ENCODE data around the gene SH3TC2. TPM values are rescaled to one million over a fixed set of nuclear protein-coding genes. Genes with fewer than 3 reads are reported as not detected.

Gene SH3TC2
- total and polyA plus RNA-seq, 3 donors from 2014 or later, result 32.4 to 136 (median 130) TPM

- 80% methylated on average over 4 of the region's 4 CpGs for WGBS, 2 donors
- intact Hi-C loops (cut with DNase I; ENCODE audit: low total_unique reads), result no loop called here
- TF ChIP-seq CTCF (IDR thresholded peaks at IDR 0.05) (no peak), POLR2A (IDR thresholded peaks at IDR 0.05) (no peak)
- Histone ChIP-seq H3K9me3 (no peaks in the 10 kb centered on the region), H3K27ac (no peak overlapping the region), H3K27me3 (no peaks in the 10 kb centered on the region), H3K4me3 (no peak overlapping the region), H3K36me3 (ENCODE audit: low read depth, missing control alignments) (no peaks in the 10 kb centered on the region), H3K4me1 (no peaks in the 10 kb centered on the region)
- DNase-seq, result no peak
Observed at GRCh38 chr5:148966348-148966747, 96.5 kb downstream of the SH3TC2 start.

- Histone ChIP-seq H3K9me3 (no peaks in the 10 kb centered on the region), H3K27me3 (no peaks in the 10 kb centered on the region), H3K4me3 (no peak overlapping the region), H3K27ac (no peak overlapping the region), H3K4me1 (no peaks in the 10 kb centered on the region), H3K36me3 (ENCODE audit: low read depth, missing control alignments) (no peaks in the 10 kb centered on the region)
- no peak for DNase-seq
- TF ChIP-seq CTCF (IDR thresholded peaks at IDR 0.05) (no peak), POLR2A (IDR thresholded peaks at IDR 0.05) (no peak)
- WGBS, 2 donors, result 81 to 82% methylated on average over 13 of the region's 13 CpGs
- intact Hi-C loops (cut with DNase I; ENCODE audit: low total_unique reads), result no loop called here
Observed at GRCh38 chr5:148965511-148966265, 97.2 kb downstream of the SH3TC2 start.

- no peak for DNase-seq
- H3K4me3 ChIP-seq, result no peak overlapping the region
- H3K4me1 ChIP-seq, result no peaks in the 10 kb centered on the region
- H3K36me3 ChIP-seq (ENCODE audit: low read depth, missing control alignments), result no peaks in the 10 kb centered on the region
- H3K27ac ChIP-seq, result no peak overlapping the region
- TF ChIP-seq CTCF (IDR thresholded peaks at IDR 0.05) (no peak), POLR2A (IDR thresholded peaks at IDR 0.05) (no peak)
- intact Hi-C loops (cut with DNase I; ENCODE audit: low total_unique reads), result no loop called here
- no peaks in the 10 kb centered on the region for H3K27me3 ChIP-seq
- no peaks in the 10 kb centered on the region for H3K9me3 ChIP-seq
Observed at GRCh38 chr5:148963664-148964063, 99.2 kb downstream of the SH3TC2 start.

GRCh38 chr5:148962761-148963324 lies 100.0 kb downstream of the SH3TC2 start:
- WGBS, 2 donors, result 87 to 98% methylated on average over 3 of the region's 3 CpGs

More at GRCh38 chr5:148962761-148963324, 100.0 kb downstream of the SH3TC2 start:
- no peaks in the 10 kb centered on the region for H3K9me3 ChIP-seq
- no peak overlapping the region for H3K4me3 ChIP-seq
- no peaks in the 10 kb centered on the region for H3K27me3 ChIP-seq
- no peak for DNase-seq
- H3K27ac ChIP-seq, result no peak overlapping the region
- no peaks in the 10 kb centered on the region for H3K36me3 ChIP-seq (ENCODE audit: low read depth, missing control alignments)
- intact Hi-C loops (cut with DNase I; ENCODE audit: low total_unique reads), result no loop called here
- TF ChIP-seq POLR2A (IDR thresholded peaks at IDR 0.05), result no peak
- no peak for TF ChIP-seq CTCF (IDR thresholded peaks at IDR 0.05)
- H3K4me1 ChIP-seq, result no peaks in the 10 kb centered on the region

Measured in testis (tissue), 3 donors.